ENCODE data around the gene RTN4RL2. TPM values are rescaled to one million over a fixed set of nuclear protein-coding genes. Genes with fewer than 3 reads are reported as not detected.
A peak's percentile ranks its signal among the peaks of the same experiment; 100 is the strongest.

The RTN4RL2 gene
- polyA plus RNA-seq, 3 donors, result 0.40 to 0.53 (median 0.44) TPM

DNA sequence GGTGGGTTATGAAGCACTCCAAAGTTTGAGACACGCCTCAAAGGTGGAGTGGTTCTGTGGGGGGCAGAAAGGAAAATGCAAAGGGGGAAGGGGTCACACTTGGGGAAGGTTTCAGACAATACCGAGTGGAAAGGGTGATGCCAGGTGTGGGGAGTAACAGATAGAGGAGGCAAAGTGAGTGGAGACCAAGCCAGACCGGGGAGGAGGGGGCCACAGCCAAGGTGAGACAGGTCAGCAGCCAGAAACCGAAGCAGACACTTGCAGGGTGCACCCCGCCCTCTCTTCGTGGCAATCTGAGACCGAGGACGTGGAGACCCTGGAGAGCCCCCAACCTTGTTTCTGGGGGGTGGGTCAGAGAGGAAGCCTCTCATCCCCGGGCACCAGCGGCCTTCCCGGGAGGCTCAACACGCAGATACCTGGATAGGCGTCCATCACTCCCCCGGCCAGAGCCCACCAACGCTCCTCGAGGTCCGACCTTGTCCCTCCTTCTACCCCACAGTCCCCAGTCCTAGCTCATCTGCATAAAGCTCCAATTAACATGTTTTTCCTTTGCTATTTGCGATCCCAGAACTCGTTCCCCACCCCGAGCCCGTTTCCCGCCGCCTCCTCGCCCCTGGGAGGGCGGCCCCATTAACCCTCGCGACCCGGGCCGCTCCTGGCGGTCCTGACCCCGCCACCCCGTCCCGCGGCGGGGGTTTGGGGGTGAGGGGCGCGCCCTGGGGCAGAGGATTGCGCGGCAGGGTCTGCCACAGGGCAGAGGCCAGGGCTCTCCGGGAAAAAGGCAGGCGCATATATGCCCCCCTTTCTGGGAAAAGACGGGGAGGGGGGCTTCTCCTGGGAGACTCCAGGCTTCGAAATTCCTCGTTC lies 21.8 kb downstream of the RTN4RL2 start:
- Histone ChIP-seq H3K27ac (ENCODE audit: low read depth in 1 of 2, low read length in 2 of 2) (no peak overlapping the region), H3K4me1 (ENCODE audit: control insufficient read depth in 1 of 2, insufficient read depth in 2 of 2, low read length in 2 of 2) (peaks cover 49 to 50% of the 10 kb centered on the region in 2 donors), H3K9me3 (replicated peaks in 1 of 2; ENCODE audit: control insufficient read depth in 1 of 2, insufficient read depth in 1 of 2, low read length in 2 of 2) (no peaks in the 10 kb centered on the region), H3K79me2 (ENCODE audit: insufficient read depth, low read length) (no peaks in the 10 kb centered on the region), H3K36me3 (replicated peaks in 1 of 2; ENCODE audit: control insufficient read depth in 1 of 2, insufficient read depth in 2 of 2, low read length in 2 of 2) (no peaks in the 10 kb centered on the region), H3K4me3 (replicated peaks in 1 of 3; ENCODE audit: low read depth in 2 of 3, low read length in 3 of 3) (peak overlapping the region in 2 of 3 experiments; percentile 28 to 72), H2AFZ (ENCODE audit: insufficient read depth, low read depth, low read length, poor library complexity, severe bottlenecking) (peak overlapping the region; percentile 72), H3K27me3 (ENCODE audit: control insufficient read depth in 2 of 2, insufficient read depth in 2 of 2, low read length in 2 of 2) (peaks cover 7 to 14% of the 10 kb centered on the region in 2 donors), H3K9ac (ENCODE audit: insufficient read depth, low read length, poor library complexity, severe bottlenecking) (peak overlapping the region; percentile 29), H3K4me2 (replicated peaks; ENCODE audit: extremely low read depth, low read length, poor library complexity, severe bottlenecking) (peak overlapping the region; percentile 86), H4K20me1 (ENCODE audit: insufficient read depth, low read length) (no peaks in the 10 kb centered on the region)
- WGBS (ENCODE audit: insufficient coverage), result 26% methylated on average over 35 of the region's 44 CpGs
- H3K36me3 Mint-ChIP-seq, result peaks cover 0 to 2% of the 10 kb centered on the region in 2 donors
- no peak overlapping the region for H3K27ac Mint-ChIP-seq
- H3K27me3 Mint-ChIP-seq (ENCODE audit: low read depth in 3 of 3), result peaks cover 14 to 31% (median 18%) of the 10 kb centered on the region in 3 donors
- TF ChIP-seq, protein P1, sequence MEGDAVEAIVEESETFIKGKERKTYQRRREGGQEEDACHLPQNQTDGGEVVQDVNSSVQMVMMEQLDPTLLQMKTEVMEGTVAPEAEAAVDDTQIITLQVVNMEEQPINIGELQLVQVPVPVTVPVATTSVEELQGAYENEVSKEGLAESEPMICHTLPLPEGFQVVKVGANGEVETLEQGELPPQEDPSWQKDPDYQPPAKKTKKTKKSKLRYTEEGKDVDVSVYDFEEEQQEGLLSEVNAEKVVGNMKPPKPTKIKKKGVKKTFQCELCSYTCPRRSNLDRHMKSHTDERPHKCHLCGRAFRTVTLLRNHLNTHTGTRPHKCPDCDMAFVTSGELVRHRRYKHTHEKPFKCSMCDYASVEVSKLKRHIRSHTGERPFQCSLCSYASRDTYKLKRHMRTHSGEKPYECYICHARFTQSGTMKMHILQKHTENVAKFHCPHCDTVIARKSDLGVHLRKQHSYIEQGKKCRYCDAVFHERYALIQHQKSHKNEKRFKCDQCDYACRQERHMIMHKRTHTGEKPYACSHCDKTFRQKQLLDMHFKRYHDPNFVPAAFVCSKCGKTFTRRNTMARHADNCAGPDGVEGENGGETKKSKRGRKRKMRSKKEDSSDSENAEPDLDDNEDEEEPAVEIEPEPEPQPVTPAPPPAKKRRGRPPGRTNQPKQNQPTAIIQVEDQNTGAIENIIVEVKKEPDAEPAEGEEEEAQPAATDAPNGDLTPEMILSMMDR (IDR thresholded peaks at IDR 0.05), result no peak
- H3K4me1 Mint-ChIP-seq, result peaks cover 52% of the 10 kb centered on the region
- H3K4me3 Mint-ChIP-seq, result peak overlapping the region; percentile 69 to 80
- DNase-seq, result no peak
- peaks cover 0 to 5% (median 2%) of the 10 kb centered on the region in 7 donors for H3K9me3 Mint-ChIP-seq
- intact Hi-C loops (cut with micrococcal nuclease), result loop anchor here (5.0 kb wide), 1 partner anchor 135 kb away; no protein-coding TSS in a partner anchor

DNA sequence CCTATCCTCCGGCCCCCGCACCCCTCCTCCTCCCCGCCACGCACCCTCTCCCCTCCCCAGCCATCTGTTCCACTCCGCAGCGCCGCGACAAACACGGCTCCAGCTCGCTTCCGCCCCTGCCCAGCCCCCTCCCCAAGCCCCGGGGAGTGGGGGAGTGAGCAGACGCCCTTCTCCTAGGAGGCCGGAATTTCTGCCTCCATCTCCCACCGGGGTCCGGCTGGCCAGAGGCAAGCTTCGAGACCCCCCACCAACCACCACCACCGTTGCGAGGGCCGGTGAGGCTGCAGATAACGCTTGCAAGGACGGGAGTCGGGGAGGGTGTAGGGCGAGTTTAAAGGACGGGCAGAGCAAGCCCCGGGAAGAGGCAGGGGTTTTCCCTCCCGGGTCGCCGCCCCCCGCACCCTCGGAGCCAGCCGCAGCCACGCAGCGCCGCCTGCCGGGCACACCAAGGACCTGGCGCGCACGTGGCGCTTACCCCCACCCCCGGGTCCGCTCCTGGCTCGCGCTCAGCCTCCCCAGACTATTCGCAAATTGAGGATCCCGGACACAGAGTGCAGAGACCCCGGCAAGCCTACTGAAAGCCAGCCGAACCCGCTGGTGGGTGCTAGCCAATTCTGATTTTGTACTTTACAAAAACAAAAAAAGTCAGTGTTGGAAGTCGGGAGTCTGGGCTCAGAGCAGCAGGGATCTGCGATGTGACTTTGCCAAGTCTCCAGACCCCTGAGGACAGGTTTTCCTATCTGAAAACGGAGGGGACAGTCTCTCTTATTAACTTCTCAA lies 22.6 kb downstream of the RTN4RL2 start:
- H2AFZ ChIP-seq (ENCODE audit: insufficient read depth, low read depth, low read length, poor library complexity, severe bottlenecking), result peak overlapping the region; percentile 72
- H3K4me1 Mint-ChIP-seq, result peaks cover 49% of the 10 kb centered on the region
- 4% methylated on average over 28 of the region's 52 CpGs for WGBS (ENCODE audit: insufficient coverage)
- H3K4me3 Mint-ChIP-seq, result peak overlapping the region; percentile 69 to 80
- H3K4me1 ChIP-seq (ENCODE audit: control insufficient read depth in 1 of 2, insufficient read depth in 2 of 2, low read length in 2 of 2), result peaks cover 47 to 49% of the 10 kb centered on the region in 2 donors
- H3K27ac Mint-ChIP-seq, result peak overlapping the region in 2 of 7 donors; percentile 33 to 41
- H3K36me3 Mint-ChIP-seq, result peaks cover 2 to 11% of the 10 kb centered on the region in 2 donors
- H3K9me3 ChIP-seq (replicated peaks in 1 of 2; ENCODE audit: control insufficient read depth in 1 of 2, insufficient read depth in 1 of 2, low read length in 2 of 2), result no peaks in the 10 kb centered on the region
- peaks cover 0 to 8% of the 10 kb centered on the region in 2 donors for H3K36me3 ChIP-seq (replicated peaks in 1 of 2; ENCODE audit: control insufficient read depth in 1 of 2, insufficient read depth in 2 of 2, low read length in 2 of 2)
- H3K9ac ChIP-seq (ENCODE audit: insufficient read depth, low read length, poor library complexity, severe bottlenecking), result peak overlapping the region; percentile 29
- no peaks in the 10 kb centered on the region for H3K79me2 ChIP-seq (ENCODE audit: insufficient read depth, low read length)
- peak overlapping the region; percentile 86 for H3K4me2 ChIP-seq (replicated peaks; ENCODE audit: extremely low read depth, low read length, poor library complexity, severe bottlenecking)
- H3K27me3 ChIP-seq (ENCODE audit: control insufficient read depth in 2 of 2, insufficient read depth in 2 of 2, low read length in 2 of 2), result peaks cover 7 to 14% of the 10 kb centered on the region in 2 donors
- peak overlapping the region in 2 of 3 experiments; percentile 28 to 72 for H3K4me3 ChIP-seq (replicated peaks in 1 of 3; ENCODE audit: low read depth in 2 of 3, low read length in 3 of 3)
- TF ChIP-seq, protein P1 (IDR thresholded peaks at IDR 0.05), result peak; percentile 94
- peak in 2 of 3 donors; percentile 29 to 52 for DNase-seq
- intact Hi-C loops (cut with micrococcal nuclease), result loop anchor here (5.0 kb wide), 1 partner anchor 136 kb away; no protein-coding TSS in a partner anchor
- no peaks in the 10 kb centered on the region for H4K20me1 ChIP-seq (ENCODE audit: insufficient read depth, low read length)
- peaks cover 0 to 7% (median 2%) of the 10 kb centered on the region in 7 donors for H3K9me3 Mint-ChIP-seq
- H3K27ac ChIP-seq (ENCODE audit: low read depth in 1 of 2, low read length in 2 of 2), result no peak overlapping the region
- H3K27me3 Mint-ChIP-seq (ENCODE audit: low read depth in 3 of 3), result peaks cover 12 to 28% (median 18%) of the 10 kb centered on the region in 3 donors

Measured in CD14-positive monocyte (primary cell).